B cell (primary cell): ENCODE measurements around the gene GRK5. TPM values are rescaled to one million over a fixed set of nuclear protein-coding genes. Genes with fewer than 3 reads are reported as not detected.

Experiments used
- ATAC-seq: fragments of 200-7000 bp; cut with Tn5 transposase; one replicate; pipeline ENCODE4 v1.10.0; 2021; ENCODE audit warnings: low read depth, mild to moderate bottlenecking, moderate number of reproducible peaks, moderate library complexity
- CTCF ChIA-PET: fragments of 350-600 bp; sonication (Branson Sonifier 250); formaldehyde crosslinking; loops from one replicate; lab custom pipeline; 2021; ENCODE audit warnings: antibody characterized with exemption, inconsistent platforms; lab: Charles Lee
- POLR2A ChIA-PET: fragments of 350-600 bp; sonication (Branson Sonifier 250); formaldehyde crosslinking; loops from one replicate; lab custom pipeline; 2021; ENCODE audit warnings: antibody characterized with exemption; lab: Charles Lee
- DNase-seq: peaks from one replicate; pipeline ENCODE4 v3.0.0; 2013
- H2AFZ ChIP-seq: 2 replicates; pipeline ENCODE4 v1.6.1; 2012; ENCODE audit warnings: mild to moderate bottlenecking, low read depth, low read length; ENCODE audit not compliant: insufficient read depth, poor library complexity, severe bottlenecking
- H3K27ac ChIP-seq, 2 donors: 1 replicate in 1 of 2; 2 replicates in 1 of 2; pipeline ENCODE4 v1.5.1; 2012 to 2013; ENCODE audit warnings: low read length in 2 of 2, mild to moderate bottlenecking in 2 of 2, moderate library complexity in 1 of 2
- H3K27me3 ChIP-seq, 4 experiments: fragments of 200-600 bp in 1 of 4; sonication (generic) in 1 of 4; replicated peaks in 1 of 4; 1 replicate in 2 of 4; 2 replicates in 2 of 4; pipeline versions ENCODE4 v1.6.1 to v1.7.0; 2013 to 2016; ENCODE audit warnings: low read length in 3 of 4, mild to moderate bottlenecking in 2 of 4, mixed read lengths in 1 of 4, moderate library complexity in 1 of 4; ENCODE audit not compliant: insufficient read depth in 4 of 4, control insufficient read depth in 3 of 4; ENCODE audit errors: control extremely low read depth in 1 of 4
- H3K36me3 ChIP-seq, 2 experiments: replicated peaks in 1 of 2; 1 replicate in 1 of 2; 2 replicates in 1 of 2; pipeline versions ENCODE4 v1.6.1 to v1.7.1; 2013; ENCODE audit warnings: low read length in 1 of 2; ENCODE audit not compliant: insufficient read depth in 2 of 2, control insufficient read depth in 1 of 2; ENCODE audit errors: control extremely low read depth in 1 of 2, extremely low read depth in 1 of 2
- H3K4me1 ChIP-seq, 2 donors: fragments of 200-600 bp in 1 of 2; sonication (generic) in 1 of 2; 1 replicate in 1 of 2; 2 replicates in 1 of 2; pipeline versions ENCODE4 v1.5.1 to v1.6.1; 2013 to 2017; ENCODE audit warnings: low read length in 2 of 2; ENCODE audit not compliant: control insufficient read depth in 2 of 2, insufficient read depth in 2 of 2
- H3K4me2 ChIP-seq: replicated peaks from 2 replicates; pipeline ENCODE3; 2012; ENCODE audit warnings: mild to moderate bottlenecking, low read depth, low read length; ENCODE audit not compliant: poor library complexity, severe bottlenecking
- H3K4me3 ChIP-seq, 5 experiments: fragments of 200-600 bp in 1 of 5; sonication (generic) in 1 of 5; 1 replicate in 3 of 5; 2 replicates in 2 of 5; pipeline versions ENCODE4 v1.5.1 to v1.7.0; 2011 to 2016; ENCODE audit warnings: low read length in 4 of 5, mild to moderate bottlenecking in 4 of 5, low read depth in 2 of 5, control low read depth in 1 of 5, moderate library complexity in 1 of 5; ENCODE audit not compliant: insufficient read depth in 1 of 5; ENCODE audit errors: control extremely low read depth in 1 of 5, extremely low read depth in 1 of 5
- H3K79me2 ChIP-seq: fragments of 200-600 bp; sonication (generic); one replicate; pipeline ENCODE4 v1.6.0; 2016; ENCODE audit warnings: low read length; ENCODE audit not compliant: control insufficient read depth, insufficient read depth
- H3K9ac ChIP-seq: fragments of 200-600 bp; sonication (generic); 2 replicates; pipeline ENCODE4 v1.6.1; 2017; ENCODE audit warnings: mild to moderate bottlenecking, low read length, moderate library complexity
- H3K9me3 ChIP-seq, 3 donors: one replicate each; pipeline versions ENCODE4 v1.6.1 to v1.7.1; 2013; ENCODE audit warnings: low read length in 2 of 3; ENCODE audit not compliant: control insufficient read depth in 2 of 3, insufficient read depth in 1 of 3; ENCODE audit errors: control extremely low read depth in 1 of 3
- H4K20me1 ChIP-seq: 2 replicates; pipeline ENCODE4 v1.6.0; 2012; ENCODE audit warnings: mild to moderate bottlenecking, low read length; ENCODE audit not compliant: insufficient read depth, control insufficient read depth, poor library complexity, severe bottlenecking
- H3K27ac Mint-ChIP-seq: one replicate; pipeline ENCODE4 v1.8.0; 2021; ENCODE audit warnings: mixed read lengths
- H3K27me3 Mint-ChIP-seq: one replicate; pipeline ENCODE4 v1.8.0; 2021; ENCODE audit warnings: mixed read lengths
- H3K4me1 Mint-ChIP-seq: one replicate; pipeline ENCODE4 v1.8.0; 2021; ENCODE audit warnings: mixed read lengths
- H3K4me3 Mint-ChIP-seq: one replicate; pipeline ENCODE4 v1.8.0; 2021; ENCODE audit warnings: mixed read lengths
- H3K9me3 Mint-ChIP-seq: one replicate; pipeline ENCODE4 v1.8.0; 2022; ENCODE audit warnings: mixed read lengths; ENCODE audit not compliant: insufficient read depth
- EZH2 ChIP-seq: IDR thresholded peaks from 2 replicates; pipeline ENCODE4 v1.6.1; 2012; ENCODE audit warnings: borderline replicate concordance, low read depth, mild to moderate bottlenecking, moderate library complexity, low read length; ENCODE audit not compliant: insufficient read depth, poor library complexity, severe bottlenecking
- WGBS: methylation state at CpG from one replicate; pipeline ENCODE4 v1.1.5; 2013; ENCODE audit warnings: missing lambda C conversion rate; ENCODE audit not compliant: insufficient coverage; 5-methylcytosine and 5-hydroxymethylcytosine counted together
- intact Hi-C: fragments of 100-400 bp; cut with micrococcal nuclease; formaldehyde crosslinking; loops from one replicate; pipeline ENCODE4 v1.10.0; 2022
- polyA plus RNA-seq: library from polyadenylated mRNA; depleted of rRNA; stranded (reverse); fragments of >200 nt; gene quantifications from 2 replicates; pipeline ENCODE4 v1.2.3, GENCODE V29; 2012
- total RNA-seq, 2 donors: library from RNA; stranded (reverse); fragments of 120-200 nt in 1 of 2; gene quantifications; 1 replicate in 1 of 2; 2 replicates in 1 of 2; pipeline versions ENCODE4 v1.2.3 to v1.2.4, GENCODE V29; 2013 to 2022
- TF ChIP-seq, protein P1 (sequence below): fragments of 200-600 bp; IDR thresholded peaks from one replicate; pipeline ENCODE4 v1.8.0; 2022; ENCODE audit warnings: antibody characterized with exemption, mild to moderate bottlenecking

Gene GRK5
- total and polyA plus RNA-seq, 2 donors (not counting 1 experiment from before 2014, with no cell fraction given) = 21.9 to 54.8 TPM

DNA sequence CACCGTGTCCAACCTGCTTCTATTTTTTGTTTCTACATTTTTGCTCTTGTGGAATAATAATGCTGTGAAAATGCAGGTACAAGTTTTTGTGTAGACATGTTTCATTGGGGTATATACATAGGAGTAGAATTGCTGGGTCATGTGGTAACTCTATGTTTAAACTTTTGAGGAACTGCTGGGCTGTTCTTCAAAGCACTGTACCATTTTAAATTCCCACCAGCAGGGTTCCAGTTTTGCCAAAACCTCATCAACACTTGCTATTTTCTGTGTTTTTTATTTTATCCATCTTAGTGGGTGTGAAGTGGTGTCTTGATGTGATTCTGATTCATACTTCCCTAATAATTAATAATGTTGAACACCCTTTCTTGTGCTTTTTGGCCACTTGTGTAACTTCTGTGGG lies 196.6 kb downstream of the GRK5 start:
- H3K4me3 Mint-ChIP-seq = no peak overlapping the region
- H4K20me1 ChIP-seq = peaks cover 10% of the 10 kb centered on the region
- no peaks in the 10 kb centered on the region for H3K9me3 Mint-ChIP-seq
- no peak overlapping the region for H3K9ac ChIP-seq
- H3K79me2 ChIP-seq = peaks cover 46% of the 10 kb centered on the region
- peaks cover 23% of the 10 kb centered on the region in 2 donors for H3K4me1 ChIP-seq
- ATAC-seq (no peak), DNase-seq (no peak)
- H3K27ac Mint-ChIP-seq = peak overlapping the region; percentile 26
- no peaks in the 10 kb centered on the region for H3K27me3 ChIP-seq
- TF ChIP-seq, protein P1, sequence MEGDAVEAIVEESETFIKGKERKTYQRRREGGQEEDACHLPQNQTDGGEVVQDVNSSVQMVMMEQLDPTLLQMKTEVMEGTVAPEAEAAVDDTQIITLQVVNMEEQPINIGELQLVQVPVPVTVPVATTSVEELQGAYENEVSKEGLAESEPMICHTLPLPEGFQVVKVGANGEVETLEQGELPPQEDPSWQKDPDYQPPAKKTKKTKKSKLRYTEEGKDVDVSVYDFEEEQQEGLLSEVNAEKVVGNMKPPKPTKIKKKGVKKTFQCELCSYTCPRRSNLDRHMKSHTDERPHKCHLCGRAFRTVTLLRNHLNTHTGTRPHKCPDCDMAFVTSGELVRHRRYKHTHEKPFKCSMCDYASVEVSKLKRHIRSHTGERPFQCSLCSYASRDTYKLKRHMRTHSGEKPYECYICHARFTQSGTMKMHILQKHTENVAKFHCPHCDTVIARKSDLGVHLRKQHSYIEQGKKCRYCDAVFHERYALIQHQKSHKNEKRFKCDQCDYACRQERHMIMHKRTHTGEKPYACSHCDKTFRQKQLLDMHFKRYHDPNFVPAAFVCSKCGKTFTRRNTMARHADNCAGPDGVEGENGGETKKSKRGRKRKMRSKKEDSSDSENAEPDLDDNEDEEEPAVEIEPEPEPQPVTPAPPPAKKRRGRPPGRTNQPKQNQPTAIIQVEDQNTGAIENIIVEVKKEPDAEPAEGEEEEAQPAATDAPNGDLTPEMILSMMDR = no peak
- TF ChIP-seq EZH2 = no peak
- H3K9me3 ChIP-seq = no peaks in the 10 kb centered on the region
- no peak overlapping the region for H3K27ac ChIP-seq
- intact Hi-C loops = no loop called here
- H3K27me3 Mint-ChIP-seq = no peaks in the 10 kb centered on the region
- WGBS = 100% methylated on average over 1 of the region's 1 CpG
- H3K4me3 ChIP-seq = no peak overlapping the region
- H3K36me3 ChIP-seq = peaks cover 0 to 22% of the 10 kb centered on the region in 2 experiments
- CTCF ChIA-PET = no interaction called here
- H2AFZ ChIP-seq = no peak overlapping the region
- H3K4me1 Mint-ChIP-seq = peaks cover 34% of the 10 kb centered on the region
- POLR2A ChIA-PET = no interaction called here
- H3K4me2 ChIP-seq = no peak overlapping the region

DNA sequence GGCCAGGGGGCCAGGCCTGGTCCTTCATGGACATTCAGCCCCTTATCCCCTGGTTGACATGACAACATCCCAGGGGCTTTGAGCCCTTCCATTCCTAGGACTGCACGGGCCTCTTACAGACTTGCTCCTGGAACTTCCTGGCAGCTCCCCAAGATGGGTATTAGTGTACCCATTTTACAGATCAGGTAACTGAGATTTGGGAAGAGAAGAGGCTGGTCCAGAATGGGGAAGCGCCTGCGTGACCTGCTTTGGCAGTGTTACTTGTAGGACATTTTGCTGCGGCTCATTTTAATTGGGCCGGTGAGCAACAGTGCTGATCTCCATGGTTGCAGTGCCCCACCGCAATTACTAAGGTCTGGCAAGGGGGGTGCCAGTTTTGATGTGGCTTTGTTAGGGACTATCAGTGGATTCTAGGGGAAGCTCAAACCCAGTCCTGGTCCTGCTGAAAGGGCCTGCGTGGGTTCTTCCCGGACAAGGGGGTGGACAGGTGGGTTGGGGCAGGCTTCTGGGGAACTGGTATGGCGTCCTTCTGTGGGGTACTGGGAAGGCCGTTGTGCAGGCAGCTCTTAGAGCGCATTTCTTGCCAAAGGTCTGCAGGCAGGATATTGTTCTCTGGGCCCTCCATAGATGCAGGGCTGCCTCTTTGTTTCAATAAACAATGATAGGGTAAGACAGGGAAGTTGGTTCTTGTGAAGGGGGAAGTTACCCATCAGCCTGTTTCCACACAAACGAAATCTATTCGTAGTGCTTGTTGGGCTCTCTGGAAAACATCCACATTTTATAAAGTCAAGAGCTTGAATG lies 197.5 kb downstream of the GRK5 start:
- peak overlapping the region; percentile 46 for H3K4me2 ChIP-seq
- H3K79me2 ChIP-seq = peaks cover 44% of the 10 kb centered on the region
- no peak for TF ChIP-seq EZH2
- TF ChIP-seq, protein P1 = no peak
- no peak overlapping the region for H3K4me3 ChIP-seq
- Mint-ChIP-seq H3K27ac (peak overlapping the region; percentile 81), H3K4me1 (peaks cover 34% of the 10 kb centered on the region), H3K4me3 (peak overlapping the region; percentile 29), H3K27me3 (no peaks in the 10 kb centered on the region), H3K9me3 (no peaks in the 10 kb centered on the region)
- peaks cover 23% of the 10 kb centered on the region in 2 donors for H3K4me1 ChIP-seq
- no peaks in the 10 kb centered on the region for H3K27me3 ChIP-seq
- H3K27ac ChIP-seq = no peak overlapping the region
- CTCF ChIA-PET = interaction anchor here (0.6 to 4.1 kb wide), 6 partner anchors 9 to 310 kb away, joined by 3 to 23 read pairs (median 4); partner anchors contain the start of gene GRK5
- no peak overlapping the region for H2AFZ ChIP-seq
- H4K20me1 ChIP-seq = peaks cover 10% of the 10 kb centered on the region
- H3K36me3 ChIP-seq = peaks cover 0 to 13% of the 10 kb centered on the region in 2 experiments
- no peak overlapping the region for H3K9ac ChIP-seq
- intact Hi-C loops = no loop called here
- no peak for DNase-seq
- ATAC-seq = peak; percentile 21
- 87% methylated on average over 11 of the region's 13 CpGs for WGBS
- H3K9me3 ChIP-seq = no peaks in the 10 kb centered on the region
- POLR2A ChIA-PET = no interaction called here
